ENCODE data around the gene VRK3. TPM values are rescaled to one million over a fixed set of nuclear protein-coding genes. Genes with fewer than 3 reads are reported as not detected.

The VRK3 gene
- total and polyA plus RNA-seq, 2 of the 4 experiments (the other 2 are of a cell fraction), result 28.7 to 35.8 TPM

DNA sequence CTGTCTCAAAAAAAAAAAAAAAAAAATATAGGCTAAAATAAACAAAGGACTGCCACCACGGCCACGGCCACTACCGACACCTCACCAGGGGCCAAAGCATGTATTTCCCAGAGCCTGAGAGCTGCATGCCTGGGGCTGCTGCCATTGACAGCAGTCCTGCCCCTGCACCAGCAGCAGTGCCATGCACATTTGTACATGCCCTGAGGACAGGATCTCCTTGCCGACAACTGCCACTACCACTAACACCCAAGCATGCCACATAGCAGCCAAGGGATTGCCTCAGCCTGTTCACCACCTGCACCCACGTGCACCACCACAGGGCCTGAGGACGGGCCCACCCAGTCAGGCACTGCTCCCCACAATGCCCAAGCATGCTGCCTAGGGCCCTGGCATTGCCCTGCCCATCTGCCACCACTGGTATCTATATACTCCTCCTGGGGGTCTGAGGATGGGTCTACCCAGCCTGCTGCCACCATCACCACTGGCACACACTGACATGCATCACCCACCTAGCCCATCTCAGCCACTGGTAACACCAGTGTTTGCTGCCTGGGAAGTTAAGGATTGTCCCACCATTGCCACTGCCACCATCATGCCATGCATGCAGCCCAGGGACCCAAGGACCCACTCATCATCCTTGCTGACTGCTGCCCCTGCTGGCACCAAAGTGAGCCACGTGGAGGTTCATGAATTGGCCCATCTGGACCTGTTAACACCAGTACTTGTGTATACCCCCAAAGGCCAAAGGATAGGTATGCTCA is 85.3 kb downstream of the VRK3 start (continued):
- no peak for TF ChIP-seq MAZ (IDR thresholded peaks at IDR 0.05; ENCODE audit: borderline replicate concordance, low read depth, low read length)

DNA sequence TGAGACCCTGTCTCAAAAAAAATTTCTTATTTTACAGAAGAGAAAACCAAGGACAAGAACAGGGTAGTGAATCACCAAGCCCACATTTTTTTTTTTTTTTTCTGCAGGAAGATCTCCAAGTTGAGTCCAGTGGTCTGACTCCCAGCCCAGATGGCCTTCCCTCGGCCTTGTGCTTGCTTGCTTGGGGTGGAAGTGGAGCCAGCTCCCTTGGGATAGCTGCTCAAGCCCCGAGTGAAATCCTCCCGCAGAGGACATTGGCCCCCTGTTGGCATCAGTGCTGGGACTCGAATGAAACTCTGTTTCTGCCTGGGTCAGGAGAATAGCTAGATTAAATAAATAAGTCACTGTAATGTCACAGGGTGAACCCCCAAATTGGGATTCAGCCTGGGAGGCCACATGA is 86.5 kb downstream of the VRK3 start:
- ATAC-seq (ENCODE audit: low read depth) (no peak), DNase-seq (no peak)
- H2BK5ac ChIP-seq (ENCODE audit: low read depth, low read length, poor library complexity, severe bottlenecking), result no peak overlapping the region
- H2AK5ac ChIP-seq (ENCODE audit: low read depth, low read length), result no peak overlapping the region
- no peak overlapping the region for H4K91ac ChIP-seq (ENCODE audit: insufficient read depth, low read depth, low read length)
- WGBS, 2 experiments (ENCODE audit: extremely low coverage in 2 of 2, insufficient read length in 1 of 2), result 80% methylated on average over 3 of the region's 4 CpGs; no CpG with 5 or more reads in 1 of the 2 experiments
- TF ChIP-seq, protein P1, sequence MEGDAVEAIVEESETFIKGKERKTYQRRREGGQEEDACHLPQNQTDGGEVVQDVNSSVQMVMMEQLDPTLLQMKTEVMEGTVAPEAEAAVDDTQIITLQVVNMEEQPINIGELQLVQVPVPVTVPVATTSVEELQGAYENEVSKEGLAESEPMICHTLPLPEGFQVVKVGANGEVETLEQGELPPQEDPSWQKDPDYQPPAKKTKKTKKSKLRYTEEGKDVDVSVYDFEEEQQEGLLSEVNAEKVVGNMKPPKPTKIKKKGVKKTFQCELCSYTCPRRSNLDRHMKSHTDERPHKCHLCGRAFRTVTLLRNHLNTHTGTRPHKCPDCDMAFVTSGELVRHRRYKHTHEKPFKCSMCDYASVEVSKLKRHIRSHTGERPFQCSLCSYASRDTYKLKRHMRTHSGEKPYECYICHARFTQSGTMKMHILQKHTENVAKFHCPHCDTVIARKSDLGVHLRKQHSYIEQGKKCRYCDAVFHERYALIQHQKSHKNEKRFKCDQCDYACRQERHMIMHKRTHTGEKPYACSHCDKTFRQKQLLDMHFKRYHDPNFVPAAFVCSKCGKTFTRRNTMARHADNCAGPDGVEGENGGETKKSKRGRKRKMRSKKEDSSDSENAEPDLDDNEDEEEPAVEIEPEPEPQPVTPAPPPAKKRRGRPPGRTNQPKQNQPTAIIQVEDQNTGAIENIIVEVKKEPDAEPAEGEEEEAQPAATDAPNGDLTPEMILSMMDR (conservative IDR thresholded peaks at IDR 0.05; ENCODE audit: low read depth, low read length), result no peak
- TF ChIP-seq FOS (IDR thresholded peaks at IDR 0.05; ENCODE audit: low read depth, low read length) (no peak), BHLHE40 (IDR thresholded peaks at IDR 0.05; ENCODE audit: low read depth, low read length) (no peak), MXI1 (IDR thresholded peaks at IDR 0.05; ENCODE audit: borderline replicate concordance, low read depth, low read length) (no peak), SMC3 (IDR thresholded peaks at IDR 0.05; ENCODE audit: low read depth, low read length) (no peak), NFE2L2 (IDR thresholded peaks at IDR 0.05; ENCODE audit: low read depth, low read length) (no peak), CEBPB (IDR thresholded peaks at IDR 0.05; ENCODE audit: low read depth, low read length) (no peak), MAFK (IDR thresholded peaks at IDR 0.05; ENCODE audit: low read depth, low read length) (no peak), RAD21 (IDR thresholded peaks at IDR 0.05; ENCODE audit: low read length) (no peak), POLR2A (IDR thresholded peaks at IDR 0.05; ENCODE audit: low read depth, low read length) (no peak)
- TF ChIP-seq, protein P2, sequence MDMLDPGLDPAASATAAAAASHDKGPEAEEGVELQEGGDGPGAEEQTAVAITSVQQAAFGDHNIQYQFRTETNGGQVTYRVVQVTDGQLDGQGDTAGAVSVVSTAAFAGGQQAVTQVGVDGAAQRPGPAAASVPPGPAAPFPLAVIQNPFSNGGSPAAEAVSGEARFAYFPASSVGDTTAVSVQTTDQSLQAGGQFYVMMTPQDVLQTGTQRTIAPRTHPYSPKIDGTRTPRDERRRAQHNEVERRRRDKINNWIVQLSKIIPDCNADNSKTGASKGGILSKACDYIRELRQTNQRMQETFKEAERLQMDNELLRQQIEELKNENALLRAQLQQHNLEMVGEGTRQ (IDR thresholded peaks at IDR 0.05; ENCODE audit: low read depth, low read length), result no peak
- TF ChIP-seq, protein P3, sequence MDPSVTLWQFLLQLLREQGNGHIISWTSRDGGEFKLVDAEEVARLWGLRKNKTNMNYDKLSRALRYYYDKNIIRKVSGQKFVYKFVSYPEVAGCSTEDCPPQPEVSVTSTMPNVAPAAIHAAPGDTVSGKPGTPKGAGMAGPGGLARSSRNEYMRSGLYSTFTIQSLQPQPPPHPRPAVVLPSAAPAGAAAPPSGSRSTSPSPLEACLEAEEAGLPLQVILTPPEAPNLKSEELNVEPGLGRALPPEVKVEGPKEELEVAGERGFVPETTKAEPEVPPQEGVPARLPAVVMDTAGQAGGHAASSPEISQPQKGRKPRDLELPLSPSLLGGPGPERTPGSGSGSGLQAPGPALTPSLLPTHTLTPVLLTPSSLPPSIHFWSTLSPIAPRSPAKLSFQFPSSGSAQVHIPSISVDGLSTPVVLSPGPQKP (IDR thresholded peaks at IDR 0.05; ENCODE audit: borderline replicate concordance, low read depth, low read length), result no peak
- ChIA-PET CTCF (interaction anchor here (1.1 kb wide), 1 partner anchor 112 kb away, joined by 3 read pairs; no protein-coding TSS in a partner anchor), POLR2A (ENCODE audit: unreplicated experiment) (no interaction called here)
- no peak overlapping the region for H2AFZ ChIP-seq (replicated peaks; ENCODE audit: low read length, poor library complexity)
- intact Hi-C loops (cut with micrococcal nuclease), result no loop called here
- H4K5ac ChIP-seq (ENCODE audit: low read depth, low read length), result no peak overlapping the region
- no peak overlapping the region for H4K8ac ChIP-seq (ENCODE audit: low read depth in 2 of 2, low read length in 2 of 2)
- no peaks in the 10 kb centered on the region for H3K79me1 ChIP-seq (ENCODE audit: low read depth in 1 of 2, low read length in 2 of 2)
- no peak overlapping the region for H3K56ac ChIP-seq (ENCODE audit: extremely low read depth, insufficient read depth, low read length)
- H3K4me1 ChIP-seq (ENCODE audit: control insufficient read depth, insufficient read depth, low read length), result no peaks in the 10 kb centered on the region
- no peak overlapping the region for H2BK15ac ChIP-seq (ENCODE audit: low read depth, low read length)
- no peak overlapping the region for H2BK20ac ChIP-seq (ENCODE audit: low read depth, low read length)
- no TSS peak for BruUV-seq (replicated peaks)
- H3K4ac ChIP-seq (ENCODE audit: low read depth, low read length), result no peak overlapping the region
- H2BK120ac ChIP-seq (ENCODE audit: low read depth, low read length), result no peak overlapping the region
- dilution Hi-C loops (cut with HindIII; ENCODE audit: low sequenced_read_pairs, unreplicated experiment), result no loop called here
- no peaks in the 10 kb centered on the region for H3K36me3 ChIP-seq (ENCODE audit: control insufficient read depth, insufficient read depth, low read length)
- H3K9me1 ChIP-seq (ENCODE audit: insufficient read depth, low read length), result no peaks in the 10 kb centered on the region
- H3K9ac ChIP-seq (ENCODE audit: low read depth, low read length), result no peak overlapping the region
- no peak overlapping the region for H3K4me2 ChIP-seq (ENCODE audit: low read depth, low read length)
- H3K4me3 ChIP-seq (ENCODE audit: insufficient read depth, low read depth, low read length), result no peak overlapping the region
- H3K27me3 ChIP-seq (ENCODE audit: control insufficient read depth, insufficient read depth, low read length), result no peaks in the 10 kb centered on the region; the same call in 1 of the 2 replicates
- no peak overlapping the region for H2AK9ac ChIP-seq (replicated peaks; ENCODE audit: low read depth, low read length, poor library complexity)
- H3K9me3 ChIP-seq (ENCODE audit: control insufficient read depth, insufficient read depth, low read length), result no peaks in the 10 kb centered on the region
- no peak overlapping the region for H3K27ac ChIP-seq (ENCODE audit: insufficient read depth, low read length)
- no peak overlapping the region for H3K23ac ChIP-seq (ENCODE audit: low read depth, low read length)
- in situ Hi-C loops (cut with MboI; ENCODE audit: low sequenced_read_pairs), result loop anchor here (10.0 kb wide), 2 partner anchors 46 to 206 kb away; no protein-coding TSS in a partner anchor
- no peaks in the 10 kb centered on the region for H4K20me1 ChIP-seq (ENCODE audit: insufficient read depth, low read length)
- no peak overlapping the region for H3K14ac ChIP-seq (replicated peaks; ENCODE audit: low read depth, low read length)
- H3K18ac ChIP-seq (ENCODE audit: low read depth, low read length), result no peak overlapping the region

Measured in IMR-90 (cell line).